ENCODE data around the gene CST9.
"Not testable (repeated sequence)": the region's sequence is repeated elsewhere in the genome, so short reads cannot be mapped to it uniquely, and the experiment has no call there.

Gene CST9

GRCh38 chr20:23586735-23587525 is 18.8 kb downstream of the CST9 start:
- DNase-seq, result no peak

GRCh38 chr20:23585808-23586734 is 19.6 kb downstream of the CST9 start:
- no peak for DNase-seq

- no peak for DNase-seq
Observed at GRCh38 chr20:23585449-23585807, 20.3 kb downstream of the CST9 start.

GRCh38 chr20:23584434-23585199 is 21.1 kb downstream of the CST9 start:
- DNase-seq, result no peak

GRCh38 chr20:23583526-23583925 is 22.2 kb downstream of the CST9 start:
- DNase-seq, result no peak

GRCh38 chr20:23582293-23582692 is 23.4 kb downstream of the CST9 start:
- no peak for DNase-seq

- DNase-seq, result not testable (repeated sequence)
Observed at GRCh38 chr20:23581833-23582232, 23.9 kb downstream of the CST9 start.

GRCh38 chr20:23574977-23575376 is 30.7 kb downstream of the CST9 start:
- DNase-seq, result no peak

- no peak for DNase-seq
Observed at GRCh38 chr20:23570178-23570760, 35.4 kb downstream of the CST9 start.

GRCh38 chr20:23569570-23569969 is 36.1 kb downstream of the CST9 start:
- no peak for DNase-seq

GRCh38 chr20:23568971-23569330 is 36.8 kb downstream of the CST9 start:
- no peak for DNase-seq

- no peak for DNase-seq
Observed at GRCh38 chr20:23568320-23568970, 37.3 kb downstream of the CST9 start, which contains the start of gene CST9L. CST9L (minus strand) TSS chr20:23568484; CDS start chr20:23568450, 34 bp downstream.

- no peak for DNase-seq
Observed at GRCh38 chr20:23566199-23566932, 39.4 kb downstream of the CST9 start.

GRCh38 chr20:23565503-23566045 is 40.1 kb downstream of the CST9 start:
- no peak for DNase-seq

- no peak for DNase-seq
Observed at GRCh38 chr20:23564927-23565326, 40.8 kb downstream of the CST9 start.

GRCh38 chr20:23562721-23563342 is 42.9 kb downstream of the CST9 start:
- no peak for DNase-seq

- no peak for DNase-seq
Observed at GRCh38 chr20:23554401-23554800, 51.3 kb downstream of the CST9 start.
